Peyer's patch (tissue), 4 donors: ENCODE measurements around the gene CARD10. TPM values are rescaled to one million over a fixed set of nuclear protein-coding genes. Genes with fewer than 3 reads are reported as not detected.
"Not testable (repeated sequence)": the region's sequence is repeated elsewhere in the genome, so short reads cannot be mapped to it uniquely, and the experiment has no call there.

ENCODE experiments used
- DNase-seq, 3 donors: peaks; one replicate each; pipeline ENCODE4 v3.0.0-alpha.2; 2017 to 2019
- H3K27ac ChIP-seq, 4 donors: fragments of 200-600 bp; sonication (generic); one replicate each; pipeline ENCODE4 v1.5.1; 2016 to 2019
- H3K27me3 ChIP-seq, 2 donors: fragments of 200-600 bp; sonication (generic); one replicate each; pipeline ENCODE4 v1.5.1; 2019
- H3K36me3 ChIP-seq, 3 donors: fragments of 200-600 bp; sonication (generic); one replicate each; pipeline ENCODE4 v1.5.1; 2016 to 2019
- H3K4me1 ChIP-seq, 4 donors: fragments of 200-600 bp; sonication (generic); one replicate each; pipeline ENCODE4 v1.5.1; 2016 to 2019
- H3K4me3 ChIP-seq, 4 donors: fragments of 200-600 bp; sonication (generic); 1 replicate in 3 of 4; 2 replicates in 1 of 4; pipeline ENCODE4 v1.5.1; 2016 to 2019; ENCODE audit warnings: mild to moderate bottlenecking in 1 of 4
- H3K9me3 ChIP-seq, 4 donors: fragments of 200-600 bp; sonication (generic); one replicate each; pipeline ENCODE4 v1.5.1; 2016 to 2019; ENCODE audit warnings: mild to moderate bottlenecking in 1 of 4
- CTCF ChIP-seq, 6 experiments: fragments of 450-650 bp in 4 of 6; fragments of 200-600 bp in 2 of 6; sonication (generic) in 1 of 6; IDR thresholded peaks; one replicate each; pipeline ENCODE4 v1.5.1; 2017 to 2019; ENCODE audit warnings: antibody characterized with exemption in 6 of 6, mild to moderate bottlenecking in 3 of 6, moderate library complexity in 1 of 6
- POLR2A ChIP-seq, 2 donors: fragments of 450-650 bp; IDR thresholded peaks; one replicate each; pipeline ENCODE4 v1.5.1; 2017; ENCODE audit warnings: antibody characterized with exemption in 2 of 2, mild to moderate bottlenecking in 2 of 2, moderate library complexity in 2 of 2
- total RNA-seq, 4 donors: library from RNA; depleted of rRNA; stranded (reverse); fragments of >200 nt; gene quantifications; one replicate each; pipeline ENCODE4 v1.1.0, GENCODE V29; 2016

The CARD10 gene
- total RNA-seq, 4 donors from 2014 or later: 74.3 to 142 (median 123) TPM

DNA sequence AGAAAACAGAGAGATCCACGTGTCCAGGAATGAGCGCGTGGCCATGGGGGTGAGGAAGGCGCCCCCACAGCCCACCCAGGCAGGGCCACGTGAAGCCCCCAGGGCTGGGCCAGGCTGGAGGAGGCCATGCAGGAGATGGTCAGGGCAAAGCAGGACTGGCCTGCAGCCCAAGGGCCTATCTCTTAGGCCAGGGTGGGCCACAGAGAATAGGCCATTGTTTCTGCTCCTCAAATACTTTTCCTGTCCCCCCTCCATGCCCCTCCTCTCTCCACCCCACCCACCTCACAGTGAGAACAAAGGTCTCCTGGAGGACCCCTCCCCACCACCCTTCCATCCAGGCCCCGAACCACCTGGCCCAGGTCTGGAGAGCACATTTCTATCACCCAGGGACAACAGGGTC lies 32.8 kb upstream of the CARD10 start:
- Histone ChIP-seq H3K4me1 (peaks cover 0 to 15% (median 0%) of the 10 kb centered on the region in 4 donors), H3K4me3 (no peak overlapping the region), H3K9me3 (no peaks in the 10 kb centered on the region), H3K27me3 (no peaks in the 10 kb centered on the region), H3K27ac (peak overlapping the region; percentile 38 to 74 (median 52)), H3K36me3 (no peaks in the 10 kb centered on the region)
- TF ChIP-seq CTCF (IDR thresholded peaks at IDR 0.05): no peak
- no peak for TF ChIP-seq POLR2A (IDR thresholded peaks at IDR 0.05)
- DNase-seq: no peak

DNA sequence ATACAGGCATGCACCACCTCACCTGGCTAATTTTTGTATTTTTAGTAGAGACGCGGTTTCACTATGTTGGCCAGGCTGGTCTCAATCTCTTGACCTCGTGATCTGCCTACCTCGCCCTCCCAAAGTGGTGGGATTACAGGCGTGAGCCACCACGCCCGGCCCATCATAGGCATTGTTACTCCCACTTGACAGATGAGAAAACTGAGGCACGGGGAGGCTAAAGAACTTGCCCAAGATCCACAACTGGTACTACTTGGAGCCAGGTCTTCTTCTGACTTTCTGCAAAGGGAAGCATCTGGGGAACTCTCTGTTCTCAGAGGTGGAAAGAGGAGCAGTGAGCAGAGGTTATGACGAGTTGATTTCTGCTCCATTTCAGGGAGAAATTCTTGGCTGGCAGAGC lies 31.7 kb upstream of the CARD10 start:
- H3K4me1 ChIP-seq: peaks cover 0 to 25% (median 0%) of the 10 kb centered on the region in 4 donors
- H3K27me3 ChIP-seq, H3K4me3 ChIP-seq, H3K27ac ChIP-seq, DNase-seq, H3K9me3 ChIP-seq, H3K36me3 ChIP-seq: not testable (repeated sequence)

- no peaks in the 10 kb centered on the region for H3K27me3 ChIP-seq
- no peaks in the 10 kb centered on the region for H3K36me3 ChIP-seq
- no peak for DNase-seq
- H3K4me3 ChIP-seq: no peak overlapping the region
- H3K4me1 ChIP-seq: peaks cover 0 to 38% (median 7%) of the 10 kb centered on the region in 4 donors
- no peaks in the 10 kb centered on the region for H3K9me3 ChIP-seq
- H3K27ac ChIP-seq: no peak overlapping the region
- TF ChIP-seq CTCF (IDR thresholded peaks at IDR 0.05) (no peak), POLR2A (IDR thresholded peaks at IDR 0.05) (no peak)
Measured at GRCh38 chr22:37549704-37550059, 30.5 kb upstream of the CARD10 start.

GRCh38 chr22:37547251-37547741 lies 28.1 kb upstream of the CARD10 start:
- no peak for DNase-seq
- Histone ChIP-seq H3K36me3 (no peaks in the 10 kb centered on the region), H3K4me1 (peaks cover 0 to 33% (median 7%) of the 10 kb centered on the region in 4 donors), H3K27me3 (no peaks in the 10 kb centered on the region), H3K9me3 (no peaks in the 10 kb centered on the region), H3K4me3 (no peak overlapping the region), H3K27ac (peak overlapping the region; percentile 71 to 83 (median 78))
- TF ChIP-seq POLR2A (IDR thresholded peaks at IDR 0.05) (no peak), CTCF (IDR thresholded peaks at IDR 0.05) (no peak)

GRCh38 chr22:37546437-37547250 lies 27.4 kb upstream of the CARD10 start:
- H3K36me3 ChIP-seq: no peaks in the 10 kb centered on the region
- peaks cover 0 to 31% (median 7%) of the 10 kb centered on the region in 4 donors for H3K4me1 ChIP-seq
- H3K9me3 ChIP-seq: no peaks in the 10 kb centered on the region
- no peaks in the 10 kb centered on the region for H3K27me3 ChIP-seq
- peak overlapping the region in 1 of 4 donors; percentile 37 for H3K4me3 ChIP-seq
- no peak for TF ChIP-seq CTCF (IDR thresholded peaks at IDR 0.05)
- no peak for TF ChIP-seq POLR2A (IDR thresholded peaks at IDR 0.05)
- peak; percentile 33 to 64 (median 53) for DNase-seq
- H3K27ac ChIP-seq: peak overlapping the region; percentile 71 to 83 (median 78)

DNA sequence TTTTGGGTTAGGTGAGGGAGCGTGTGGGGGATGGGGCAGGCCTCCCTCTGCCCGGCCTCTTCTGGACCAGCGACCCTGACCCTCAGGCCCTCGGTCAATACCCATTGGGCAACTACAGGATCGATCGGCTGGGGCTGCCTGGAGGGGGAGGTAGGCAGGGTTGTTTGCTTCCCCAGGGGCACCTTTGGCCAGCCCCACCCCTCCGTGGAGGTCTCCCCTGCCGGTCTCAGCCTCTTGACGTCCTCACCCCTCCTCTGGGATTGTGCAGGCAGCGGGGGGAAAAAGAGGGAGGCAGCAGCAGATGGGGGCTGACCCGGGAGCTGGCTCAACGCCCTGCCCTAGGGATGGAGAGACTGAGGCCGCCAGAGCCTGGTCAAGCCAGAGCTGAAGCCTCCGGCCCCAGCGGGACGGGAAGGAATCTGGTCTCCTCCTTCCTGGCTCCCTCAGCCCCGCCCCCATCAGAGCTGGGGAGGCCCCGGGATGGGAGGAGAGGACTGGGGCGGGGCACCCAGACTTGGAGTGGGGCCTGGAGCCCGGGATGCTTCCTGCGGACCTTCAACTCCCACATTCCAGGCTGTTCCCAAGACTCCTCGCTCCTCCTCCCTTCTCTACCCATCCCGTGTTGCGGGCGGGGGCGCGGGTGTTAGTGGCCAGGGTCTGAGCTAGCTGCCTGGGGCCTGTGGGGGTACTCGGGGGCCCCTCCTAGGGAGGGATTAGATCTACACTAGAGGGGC lies 26.7 kb upstream of the CARD10 start:
- no peaks in the 10 kb centered on the region for H3K27me3 ChIP-seq
- H3K4me3 ChIP-seq: peak overlapping the region in 2 of 4 donors; percentile 17 to 37
- no peaks in the 10 kb centered on the region for H3K36me3 ChIP-seq
- peaks cover 0 to 30% (median 7%) of the 10 kb centered on the region in 4 donors for H3K4me1 ChIP-seq
- DNase-seq: peak; percentile 43 to 93 (median 89)
- TF ChIP-seq CTCF (IDR thresholded peaks at IDR 0.05) (no peak), POLR2A (IDR thresholded peaks at IDR 0.05) (peak; percentile 49 to 82)
- H3K27ac ChIP-seq: peak overlapping the region; percentile 71 to 83 (median 78)
- no peaks in the 10 kb centered on the region for H3K9me3 ChIP-seq
